Eye (tissue), 1 donor: ENCODE results near the gene PER2.
A peak's percentile ranks its signal among the peaks of the same experiment; 100 is the strongest.

Experiments used
- DNase-seq: peaks from one replicate; pipeline ENCODE4 v3.0.0-alpha.2; 2015

PER2 gene

DNA sequence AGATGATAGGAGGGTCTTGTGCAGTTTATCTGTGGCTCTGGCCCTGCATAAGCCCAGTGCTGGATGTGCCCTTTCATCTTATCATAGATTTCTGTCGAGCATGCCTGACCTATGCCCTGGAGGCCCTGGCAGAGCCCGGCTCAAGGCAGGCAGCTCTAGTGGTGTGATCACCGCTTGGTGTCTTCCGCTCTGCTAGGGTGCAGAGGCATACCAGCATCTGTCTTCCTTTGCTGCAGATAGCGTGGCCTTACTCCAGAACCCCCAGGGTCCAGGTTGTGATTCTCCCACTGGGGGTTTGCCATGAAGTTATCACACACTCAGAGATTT is 18.2 kb upstream of the PER2 start:
- no peak for DNase-seq

DNA sequence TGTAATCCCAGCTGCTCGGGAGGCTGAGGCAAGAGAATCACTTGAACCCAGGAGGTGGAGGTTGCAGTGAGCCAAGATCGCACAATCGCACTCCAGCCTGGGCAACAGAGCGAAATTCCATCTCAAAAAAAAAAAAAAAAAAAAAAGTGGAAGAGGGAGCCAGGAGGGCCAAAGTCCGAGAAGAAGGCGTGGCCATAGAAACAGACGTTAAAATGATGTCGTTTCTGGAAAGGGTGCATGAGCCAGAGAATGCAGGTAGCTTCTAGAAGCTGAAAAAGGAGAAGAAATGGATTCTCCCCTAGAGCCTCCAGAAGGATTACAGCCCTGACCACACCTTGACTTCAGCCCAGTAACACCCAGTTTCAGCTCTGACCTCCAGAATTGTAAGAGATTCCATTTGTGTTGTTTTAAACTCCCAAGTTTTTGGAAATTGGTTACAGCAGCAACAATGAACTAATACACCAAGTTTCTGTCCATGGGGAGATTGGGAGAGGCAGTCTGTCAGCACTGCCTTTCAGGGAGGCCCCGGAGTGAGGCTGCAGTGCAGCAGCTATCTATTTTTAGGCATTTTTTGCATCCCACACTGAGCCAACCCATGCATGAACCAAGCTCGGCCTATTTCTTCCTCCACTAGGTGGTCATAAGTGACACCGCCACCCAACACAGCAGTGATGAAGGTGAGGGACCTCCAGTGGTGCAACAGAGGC is 17.7 kb upstream of the PER2 start:
- DNase-seq = no peak

DNA sequence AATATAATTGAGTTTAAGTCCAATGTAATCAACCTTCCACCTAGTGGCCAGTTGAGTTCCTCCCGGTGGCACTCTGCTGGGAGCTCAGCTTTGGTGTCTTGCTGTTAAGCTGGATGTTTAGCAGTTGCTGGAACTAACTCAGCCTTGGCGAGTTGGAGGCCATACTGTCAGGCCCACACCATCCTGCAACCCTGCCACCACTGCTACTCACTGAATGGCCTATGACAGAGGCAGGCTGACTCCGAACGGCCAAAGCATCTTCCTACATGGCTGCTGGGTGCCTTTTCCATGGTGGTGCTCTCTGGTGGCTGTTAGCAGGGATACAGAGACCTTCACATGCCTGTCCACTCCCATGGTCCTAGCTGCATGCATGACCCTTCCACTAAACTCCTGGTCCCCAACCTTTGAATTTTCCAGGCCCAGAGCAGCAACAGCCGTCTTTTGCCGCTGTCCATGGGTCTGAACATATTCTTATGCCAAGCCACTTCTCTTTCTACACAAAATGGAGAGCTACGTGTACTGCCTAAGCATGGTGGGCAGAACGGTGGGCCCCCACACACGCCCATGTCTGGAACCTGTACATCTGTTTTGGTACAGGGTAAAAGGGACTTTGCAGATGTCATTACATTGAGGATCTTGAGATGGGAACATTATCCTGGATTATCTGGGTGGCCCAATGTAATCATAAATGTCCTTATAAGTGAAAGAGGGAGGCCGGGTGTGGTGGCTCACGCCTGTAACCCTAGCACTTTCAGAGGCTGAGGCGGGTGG is 16.9 kb upstream of the PER2 start:
- no peak for DNase-seq

DNA sequence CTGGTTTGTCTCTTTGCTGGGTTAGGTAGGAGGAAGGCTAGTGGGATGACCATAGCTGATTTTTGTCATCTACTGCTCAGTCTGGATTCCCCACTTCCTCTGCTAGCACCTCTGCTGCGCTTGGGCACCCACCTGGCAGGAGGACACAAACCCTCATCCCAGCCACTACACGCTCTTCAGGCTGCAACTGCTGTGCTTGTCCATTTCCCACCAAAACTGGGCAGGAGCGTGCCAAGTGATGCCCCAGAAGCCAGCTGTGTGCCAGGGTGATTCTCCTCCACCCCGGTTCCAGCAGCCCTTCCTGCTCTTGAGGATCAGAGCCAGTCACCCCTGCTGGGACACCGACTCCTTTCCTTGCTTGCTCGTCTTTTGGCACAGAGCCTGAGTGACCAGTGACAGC is 15.7 kb upstream of the PER2 start:
- no peak for DNase-seq

DNA sequence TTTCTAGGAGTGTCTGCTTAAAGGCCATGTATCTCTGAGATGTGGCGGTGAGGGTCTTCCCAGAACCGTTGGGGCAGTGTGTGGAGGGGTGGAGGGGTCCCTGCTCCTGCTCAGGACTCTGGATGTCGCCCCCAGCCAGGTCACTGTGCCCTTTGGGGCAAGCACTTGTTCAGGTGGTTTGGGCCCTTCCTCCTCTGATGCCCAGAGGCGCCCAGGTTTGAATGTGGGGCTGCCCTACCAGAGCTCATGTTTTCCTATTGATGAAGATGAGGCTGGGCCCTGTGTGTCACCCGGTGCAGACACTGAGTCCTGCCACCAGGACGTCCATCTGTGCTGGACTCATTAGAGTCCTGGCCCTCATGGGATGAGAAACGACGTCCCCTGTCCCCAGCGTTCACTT is 14.3 kb upstream of the PER2 start:
- no peak for DNase-seq

DNA sequence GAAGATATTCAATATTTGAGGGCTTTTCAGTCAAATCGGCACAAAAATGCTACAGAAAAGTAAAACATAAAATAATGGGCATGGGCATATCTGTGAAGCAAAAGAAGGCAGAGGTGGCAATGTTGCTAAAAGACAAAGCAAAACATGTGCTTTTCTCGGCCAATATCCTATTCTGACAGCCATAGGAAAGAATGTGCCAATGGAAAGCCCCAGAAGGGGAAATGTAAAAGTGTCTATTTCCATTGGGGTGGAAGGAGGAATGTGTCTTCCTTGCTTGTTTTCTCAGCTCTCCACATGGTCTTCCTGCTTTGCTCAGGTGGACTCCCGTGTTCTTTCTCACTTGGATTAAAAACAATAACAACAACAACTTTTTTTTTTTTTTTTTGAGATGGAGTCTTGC is 13.7 kb upstream of the PER2 start:
- DNase-seq = no peak

DNA sequence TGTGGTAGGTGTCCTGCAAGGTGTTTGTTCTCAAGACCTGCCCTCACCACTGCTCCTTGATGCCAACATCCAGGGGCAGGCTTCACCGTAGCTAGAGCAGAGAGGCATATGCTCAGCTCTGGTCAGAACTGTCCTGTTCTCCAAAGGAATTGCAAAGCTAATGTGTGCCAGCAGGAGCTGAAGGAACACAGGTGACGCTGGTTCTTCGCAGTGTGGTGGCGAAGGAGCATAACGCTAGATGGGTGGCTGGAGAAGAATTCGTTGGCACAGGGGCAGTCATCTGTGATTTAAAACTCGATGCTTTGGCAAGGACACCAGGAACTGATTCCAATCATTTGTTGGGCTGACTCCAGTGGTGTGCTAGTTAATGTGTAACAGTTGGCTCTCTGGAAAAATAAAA is 11.4 kb upstream of the PER2 start:
- DNase-seq = no peak

DNA sequence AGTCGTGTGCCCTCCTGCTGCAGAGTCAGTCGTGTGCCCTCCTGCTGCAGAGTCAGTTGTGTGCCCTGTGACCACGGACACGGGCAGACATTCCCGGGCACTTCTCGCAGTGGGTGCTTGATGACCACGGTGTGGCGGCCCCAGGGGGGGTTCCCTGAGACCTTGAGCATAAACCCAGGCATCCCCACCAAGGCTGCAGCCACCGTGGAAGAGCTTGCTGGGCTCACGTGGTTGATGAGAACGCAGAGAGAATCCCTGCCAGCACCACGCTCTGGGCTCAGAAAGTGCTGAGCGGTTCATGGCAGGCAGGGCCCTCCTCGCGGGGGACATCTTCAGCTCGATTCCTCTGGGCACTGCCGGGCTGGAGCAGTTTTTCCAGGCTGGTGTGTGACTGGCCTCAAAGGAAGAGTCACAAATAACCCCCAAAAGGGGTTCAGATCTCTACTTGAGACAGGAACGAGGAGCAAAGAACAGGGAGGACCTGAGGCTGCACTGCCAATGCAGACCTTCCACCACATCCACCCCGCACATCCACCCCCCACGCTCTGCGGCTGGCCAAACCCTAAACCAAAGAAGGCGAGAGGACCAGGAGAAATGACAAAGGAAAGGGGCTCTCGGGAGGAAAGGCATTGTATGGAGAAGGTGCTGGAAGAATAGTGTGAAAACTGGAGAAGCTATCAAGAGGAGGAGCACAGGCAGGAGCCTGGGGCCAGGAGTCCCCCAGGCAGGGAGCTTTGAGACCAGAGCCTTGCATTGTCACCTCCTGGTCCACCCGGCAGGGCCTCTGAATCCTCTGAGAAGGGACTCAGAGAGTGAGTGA is 8.4 kb upstream of the PER2 start:
- DNase-seq = no peak

DNA sequence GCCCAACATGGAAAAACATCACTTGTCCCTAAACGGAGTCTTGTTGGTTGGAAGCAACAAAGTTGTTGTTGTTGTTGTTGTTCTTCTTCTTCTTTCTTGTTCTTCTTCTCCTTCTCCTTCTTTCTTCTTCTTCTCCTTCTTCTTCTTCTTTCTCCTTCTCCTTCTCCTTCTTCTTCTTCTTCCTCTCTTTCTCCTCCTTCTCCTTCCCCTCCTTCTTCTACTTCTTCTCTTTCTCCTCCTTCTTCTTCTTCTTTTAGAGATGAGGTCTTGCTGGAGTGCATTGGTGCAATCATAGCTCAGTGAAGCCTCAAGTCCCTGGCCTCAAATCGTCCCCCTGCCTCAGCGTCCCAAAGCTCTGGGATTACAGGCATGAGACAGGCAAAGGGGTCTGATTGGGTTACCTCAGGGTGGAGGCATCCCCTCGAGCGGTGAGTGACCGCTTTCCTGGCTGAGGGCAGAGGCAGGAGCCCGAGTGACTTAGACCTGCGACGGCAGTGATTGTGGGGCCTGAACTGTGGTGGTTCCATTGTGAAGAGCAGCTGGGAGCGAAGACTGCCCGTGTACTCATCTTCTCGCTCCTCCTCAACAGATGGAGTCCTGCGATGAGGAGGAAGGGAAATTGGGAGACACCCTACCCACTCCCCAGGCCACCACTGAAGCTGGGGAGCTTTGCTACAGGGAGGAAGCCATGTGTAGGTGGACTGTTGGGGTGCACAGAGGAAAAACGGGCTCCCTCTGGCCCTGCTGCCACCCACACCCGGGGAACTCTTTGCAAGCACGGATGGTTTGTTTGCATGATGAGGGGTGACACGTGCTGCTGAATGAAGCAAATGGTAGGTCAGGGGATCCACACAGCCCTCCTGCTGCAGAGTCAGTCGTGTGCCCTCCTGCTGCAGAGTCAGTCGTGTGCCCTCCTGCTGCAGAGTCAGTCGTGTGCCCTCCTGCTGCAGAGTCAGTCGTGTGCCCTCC is 7.0 kb upstream of the PER2 start:
- DNase-seq = no peak

DNA sequence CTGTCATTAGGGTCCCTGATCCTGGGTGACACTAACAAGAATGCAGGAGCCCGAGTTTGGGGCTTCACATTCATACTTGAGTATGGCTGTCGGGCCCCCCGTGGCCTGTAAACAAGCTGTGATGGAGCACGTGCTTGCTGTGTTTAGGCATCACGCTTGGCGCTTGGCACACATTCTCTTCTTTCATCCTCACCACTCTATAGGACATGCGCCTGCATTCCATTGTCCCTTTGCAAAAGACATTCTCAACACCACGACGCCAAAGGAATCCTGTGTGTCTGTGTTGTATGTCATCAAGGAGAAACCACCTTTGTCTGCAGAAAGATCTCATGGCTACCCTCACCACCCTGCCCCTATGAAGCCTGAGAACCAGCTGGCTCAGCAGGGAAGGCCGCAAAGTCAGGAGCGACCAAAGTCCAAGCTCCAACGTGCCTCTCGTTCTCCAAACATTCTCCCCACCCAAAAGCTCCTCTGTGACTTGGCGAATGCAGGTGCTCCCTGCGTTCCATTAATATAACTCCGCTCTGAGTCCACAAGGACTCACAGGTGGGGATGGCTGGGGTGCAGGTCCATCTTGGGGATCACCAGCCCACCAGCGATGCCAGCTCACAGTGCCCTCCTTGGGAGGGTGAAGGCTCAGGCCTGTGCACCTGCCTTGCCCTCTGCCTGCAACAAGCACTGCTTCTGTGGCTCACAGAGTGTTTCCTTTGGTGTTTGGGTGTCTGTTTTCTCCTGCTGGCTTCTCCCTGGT is 6.2 kb upstream of the PER2 start:
- DNase-seq = no peak

DNA sequence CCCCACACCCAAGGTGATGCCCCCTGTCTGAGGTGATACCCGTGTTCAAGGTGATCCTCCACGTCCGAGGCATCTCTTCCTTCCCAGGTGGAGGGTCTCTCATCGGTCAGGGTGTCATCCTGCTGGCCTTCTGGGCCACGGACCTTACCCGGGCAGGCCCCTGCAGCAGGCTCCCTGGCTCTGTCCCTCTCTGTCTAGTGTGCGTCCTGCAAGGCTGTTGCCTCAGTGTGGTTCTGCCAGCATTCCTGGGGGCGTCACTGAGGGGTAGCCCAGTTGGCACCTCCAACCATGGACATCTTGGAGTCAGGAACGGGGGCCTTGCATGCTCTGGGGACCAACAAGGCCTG is 5.6 kb upstream of the PER2 start:
- DNase-seq = no peak

DNA sequence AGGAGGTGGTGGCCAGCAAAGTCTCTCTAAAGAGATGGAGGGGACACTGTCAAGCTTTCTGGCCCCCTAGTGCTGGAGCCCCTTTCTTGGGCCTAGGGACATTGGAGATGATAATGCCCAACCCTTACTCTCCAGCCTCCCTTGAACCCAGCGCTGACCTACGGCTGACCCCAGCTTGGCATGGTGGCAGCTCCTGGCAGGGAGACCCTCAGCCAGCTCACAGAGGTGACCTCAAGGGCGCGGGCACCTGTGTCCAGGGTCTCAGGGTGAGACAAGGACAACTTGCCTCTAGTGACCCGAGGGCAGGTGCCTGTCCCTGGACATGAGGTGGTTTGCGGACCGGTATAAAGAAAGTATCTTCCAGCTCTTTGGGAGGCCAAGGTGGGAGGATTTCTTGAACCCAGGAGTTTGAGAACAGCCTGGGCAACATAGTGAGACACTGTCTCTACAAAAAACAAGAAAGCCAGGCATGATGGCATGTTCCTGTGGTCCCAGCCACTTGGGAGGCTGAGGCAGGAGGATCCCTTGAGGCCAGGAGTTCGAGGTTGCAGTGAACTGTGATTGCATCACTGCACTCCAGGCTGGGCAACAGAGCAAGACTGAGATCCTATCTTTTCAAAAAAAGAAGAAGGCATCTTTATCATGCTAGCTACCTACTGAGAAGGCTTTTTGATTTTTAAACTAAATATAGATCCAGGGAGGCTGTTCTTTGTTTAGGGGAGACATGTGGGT is 3.3 kb upstream of the PER2 start:
- no peak for DNase-seq

DNA sequence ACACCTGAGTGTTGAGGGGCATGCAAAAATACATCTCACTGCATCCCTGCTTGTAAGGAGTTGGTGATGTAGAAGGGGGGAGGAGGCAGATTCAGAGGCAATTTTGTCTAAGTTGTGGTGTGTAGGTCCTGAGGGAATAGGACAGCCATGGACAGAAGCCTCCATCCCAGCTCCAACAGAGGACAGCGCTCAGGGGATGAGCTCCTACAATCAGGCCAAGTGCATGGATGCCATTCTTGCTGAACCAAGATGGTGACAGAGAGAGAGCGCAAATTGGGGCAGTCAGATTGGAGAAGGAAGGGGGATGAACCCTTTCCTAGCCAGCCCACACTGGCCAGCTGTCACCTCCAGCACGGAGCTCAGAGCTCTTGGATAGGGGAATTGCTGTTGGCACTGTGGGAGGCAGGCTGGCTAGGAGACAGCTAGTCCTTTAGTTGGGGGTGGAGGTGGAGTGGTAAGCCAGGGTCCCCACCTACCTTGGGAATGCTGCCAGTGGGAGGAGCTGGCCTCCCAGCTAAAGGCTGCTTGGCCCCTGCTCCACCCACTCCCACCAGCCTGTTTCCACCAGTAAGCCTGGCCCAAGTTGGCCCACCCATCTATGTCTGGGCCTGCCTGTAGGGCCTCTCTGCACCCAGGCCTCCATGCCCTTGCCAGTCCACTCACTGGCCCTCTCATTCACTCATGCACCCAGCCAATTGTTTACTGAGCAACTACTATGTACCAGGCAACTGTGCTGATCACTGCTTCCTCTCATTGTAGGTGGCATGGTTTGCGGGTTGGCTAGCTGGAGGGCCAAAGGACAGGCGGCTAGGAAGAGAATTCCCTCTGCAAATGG is 2.5 kb upstream of the PER2 start:
- DNase-seq = no peak

DNA sequence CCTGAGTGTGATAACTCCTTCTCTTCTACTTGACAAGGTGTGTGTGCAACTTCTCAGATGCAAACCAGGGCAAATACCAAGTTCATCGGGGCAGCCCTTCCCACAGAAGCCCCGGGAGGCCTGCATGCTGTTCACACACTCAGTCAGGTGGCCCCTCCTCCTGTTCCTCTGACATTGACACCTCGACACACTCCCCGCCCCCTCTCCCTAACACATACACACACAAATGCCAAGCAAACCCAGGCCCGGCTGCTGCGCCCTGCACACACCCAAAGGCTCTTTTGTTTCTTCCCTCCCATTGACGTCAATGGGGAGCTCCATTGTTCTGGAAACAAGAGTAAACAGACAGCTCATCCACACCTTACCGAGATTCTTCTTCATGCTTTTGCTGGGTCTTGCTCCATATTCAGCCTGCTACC is 1.7 kb upstream of the PER2 start:
- peak; percentile 65 for DNase-seq

DNA sequence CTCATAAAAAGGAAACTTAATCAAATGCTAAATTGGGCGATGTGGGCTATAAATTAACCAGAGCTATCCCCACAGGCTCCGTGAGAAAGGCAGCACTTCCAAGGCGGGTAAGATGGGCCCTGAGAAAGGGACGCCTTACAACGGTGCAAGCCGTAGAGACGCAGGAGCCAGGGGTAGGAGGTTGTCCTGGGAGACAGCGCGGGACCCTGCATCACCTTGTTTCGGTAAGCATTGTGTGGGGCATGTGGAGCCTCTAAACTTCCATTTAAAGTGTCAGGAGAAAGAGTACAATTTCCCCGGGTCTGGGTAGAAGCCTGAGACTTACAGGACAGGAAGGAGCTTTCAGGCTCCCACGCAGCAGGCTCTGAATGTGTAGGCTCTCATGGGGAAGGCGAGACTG is 1.2 kb upstream of the PER2 start:
- DNase-seq = peak; percentile 43

DNA sequence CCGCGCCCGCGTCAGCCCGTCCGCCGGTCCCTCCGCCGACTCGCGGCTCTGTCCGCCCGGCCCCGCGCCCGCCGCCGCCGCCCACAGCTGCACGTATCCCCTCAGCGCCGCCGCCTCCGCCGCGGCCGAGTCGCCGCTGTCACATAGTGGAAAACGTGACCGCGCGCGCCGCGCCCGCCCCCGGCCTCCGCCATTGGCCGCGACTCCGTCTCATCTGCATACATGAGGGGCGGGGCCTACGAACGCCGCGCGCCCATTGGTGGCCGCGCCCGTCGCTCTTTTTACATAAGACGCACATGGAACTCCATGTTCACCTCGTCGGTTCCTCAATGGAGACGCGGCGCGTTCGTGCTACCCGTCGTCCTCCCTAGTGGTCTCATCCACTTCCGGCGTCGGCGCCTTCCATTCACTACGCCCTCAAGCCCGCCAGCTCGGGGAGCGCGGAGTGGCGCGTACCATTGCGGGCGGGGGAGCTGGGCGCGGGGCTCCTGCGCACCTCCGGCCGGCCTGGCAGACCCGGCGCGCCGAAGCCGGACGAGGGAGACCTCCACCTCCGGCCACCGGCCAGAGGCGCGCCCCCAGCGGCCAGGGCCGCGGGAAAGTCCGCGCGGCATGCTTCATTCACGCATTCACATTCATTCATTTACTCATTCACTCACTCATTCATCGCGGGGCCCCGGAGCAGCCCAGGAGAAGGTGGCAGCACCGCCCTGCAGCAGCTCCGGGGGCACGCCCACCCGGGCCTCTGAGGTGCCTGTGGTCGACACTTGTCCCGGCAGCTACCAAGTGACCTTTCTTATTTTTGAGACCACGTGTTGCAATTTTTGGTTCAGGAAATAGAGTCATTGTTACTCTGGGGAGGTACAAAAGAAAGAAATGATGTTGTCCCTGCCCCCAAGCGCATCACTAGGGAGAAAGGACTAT is 502 bp upstream of the PER2 start:
- DNase-seq = peak; percentile 99

DNA sequence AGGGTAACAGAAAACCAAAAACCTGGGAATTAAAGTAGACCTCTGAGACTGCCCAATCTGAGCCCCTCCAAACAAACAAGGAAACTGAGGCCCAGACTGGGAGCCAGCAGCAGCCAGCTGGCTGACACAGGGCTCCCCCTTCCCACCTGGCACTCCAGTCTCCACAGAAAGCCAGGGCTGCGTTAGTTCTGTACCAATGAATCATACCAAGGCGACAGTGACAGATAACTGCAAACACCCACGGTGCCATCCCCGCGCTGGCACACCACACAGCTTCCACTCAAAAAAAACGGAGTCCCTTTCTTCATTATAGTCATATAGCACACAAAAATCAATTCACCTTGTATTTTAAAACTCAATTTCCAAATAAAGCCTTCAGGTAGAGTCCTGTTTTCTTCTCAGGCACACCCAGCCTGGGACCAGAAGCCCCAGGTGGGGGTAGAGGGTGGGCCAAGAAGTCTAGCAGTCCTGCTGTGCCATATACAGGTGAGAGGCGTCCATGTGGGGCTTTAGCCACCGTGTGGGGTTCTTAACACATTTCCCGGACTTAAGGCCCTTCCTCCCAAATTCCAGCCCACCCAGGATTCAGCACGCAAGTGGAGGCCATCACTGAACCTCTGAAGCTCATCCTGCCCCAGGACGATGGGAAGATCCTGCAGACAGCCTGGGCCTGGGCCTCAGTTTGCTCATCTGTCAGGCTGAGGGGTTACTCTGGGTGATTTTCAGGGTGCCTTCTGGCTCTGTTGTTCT is 1.2 kb downstream of the PER2 start:
- DNase-seq = no peak

DNA sequence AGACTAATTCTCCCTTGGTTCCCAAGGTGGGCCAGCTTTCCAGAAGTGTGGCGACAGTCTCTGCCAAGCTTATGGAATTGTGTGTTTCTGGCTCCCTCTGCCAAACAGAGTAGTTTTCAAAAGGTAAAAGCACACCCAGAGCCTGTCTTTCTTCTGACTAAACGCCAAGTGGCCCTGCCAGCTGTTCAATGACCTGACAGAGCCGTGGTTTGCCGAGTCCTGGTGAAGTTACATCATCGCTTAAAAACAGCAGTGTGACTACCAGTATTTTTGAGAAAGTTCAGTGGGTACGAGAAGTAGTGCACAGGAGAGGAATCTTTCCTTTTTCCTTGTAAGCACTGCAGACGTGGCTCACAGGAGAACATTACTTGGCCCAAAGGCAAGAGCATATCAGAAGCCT is 1.9 kb downstream of the PER2 start:
- peak; percentile 30 for DNase-seq

DNA sequence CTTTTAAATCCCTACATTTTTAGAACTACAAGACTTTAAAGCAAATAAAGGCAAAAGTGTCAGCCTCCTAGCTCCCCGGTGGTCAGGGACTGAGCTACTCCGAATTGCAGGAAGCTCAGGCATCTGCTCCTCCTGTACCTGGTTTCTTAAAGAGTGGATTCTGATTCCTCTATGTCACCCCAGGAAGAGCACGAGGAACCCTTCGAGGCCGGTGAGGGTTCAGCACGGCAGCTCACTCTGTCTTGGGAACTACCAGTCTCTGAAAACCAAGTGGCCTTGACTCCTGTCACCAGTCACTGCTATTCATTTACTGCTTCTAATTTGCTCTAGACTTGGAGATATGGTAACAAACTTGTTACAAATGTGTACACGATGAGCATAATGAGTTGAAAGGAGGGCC is 2.3 kb downstream of the PER2 start:
- no peak for DNase-seq
